GM12872 (cell line): ENCODE data around the gene MYF5.

Experiments used
- TF ChIP-seq, protein P1 (sequence below): IDR thresholded peaks from 3 replicates; pipeline ENCODE4 v1.5.1; 2011; ENCODE audit warnings: low read depth, mild to moderate bottlenecking, low read length, moderate library complexity; ENCODE audit not compliant: insufficient read depth

Gene MYF5

DNA sequence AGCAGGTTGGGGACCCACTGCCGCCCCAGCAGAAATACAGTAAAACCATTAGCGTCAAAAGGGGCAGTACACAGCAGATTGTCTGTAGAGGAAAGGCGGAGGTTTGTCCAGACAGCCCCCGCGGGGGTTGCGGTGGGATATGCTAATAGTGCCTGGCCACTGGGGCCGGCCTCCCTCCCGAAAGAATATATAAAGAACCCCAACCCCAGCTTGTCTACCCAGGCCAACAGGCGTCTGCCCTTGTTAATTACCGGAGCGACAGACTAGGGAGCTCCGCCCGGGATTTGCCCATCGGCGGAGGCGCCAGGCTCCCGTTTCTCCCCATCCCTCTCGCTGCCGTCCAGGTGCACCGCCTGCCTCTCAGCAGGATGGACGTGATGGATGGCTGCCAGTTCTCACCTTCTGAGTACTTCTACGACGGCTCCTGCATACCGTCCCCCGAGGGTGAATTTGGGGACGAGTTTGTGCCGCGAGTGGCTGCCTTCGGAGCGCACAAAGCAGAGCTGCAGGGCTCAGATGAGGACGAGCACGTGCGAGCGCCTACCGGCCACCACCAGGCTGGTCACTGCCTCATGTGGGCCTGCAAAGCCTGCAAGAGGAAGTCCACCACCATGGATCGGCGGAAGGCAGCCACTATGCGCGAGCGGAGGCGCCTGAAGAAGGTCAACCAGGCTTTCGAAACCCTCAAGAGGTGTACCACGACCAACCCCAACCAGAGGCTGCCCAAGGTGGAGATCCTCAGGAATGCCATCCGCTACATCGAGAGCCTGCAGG, at the start of gene MYF5:
Gene MYF5 (plus strand): TSS at position 217 of the 774 bp plus-strand sequence. CDS start 152 bp downstream, at position 369.
- TF ChIP-seq, protein P1, sequence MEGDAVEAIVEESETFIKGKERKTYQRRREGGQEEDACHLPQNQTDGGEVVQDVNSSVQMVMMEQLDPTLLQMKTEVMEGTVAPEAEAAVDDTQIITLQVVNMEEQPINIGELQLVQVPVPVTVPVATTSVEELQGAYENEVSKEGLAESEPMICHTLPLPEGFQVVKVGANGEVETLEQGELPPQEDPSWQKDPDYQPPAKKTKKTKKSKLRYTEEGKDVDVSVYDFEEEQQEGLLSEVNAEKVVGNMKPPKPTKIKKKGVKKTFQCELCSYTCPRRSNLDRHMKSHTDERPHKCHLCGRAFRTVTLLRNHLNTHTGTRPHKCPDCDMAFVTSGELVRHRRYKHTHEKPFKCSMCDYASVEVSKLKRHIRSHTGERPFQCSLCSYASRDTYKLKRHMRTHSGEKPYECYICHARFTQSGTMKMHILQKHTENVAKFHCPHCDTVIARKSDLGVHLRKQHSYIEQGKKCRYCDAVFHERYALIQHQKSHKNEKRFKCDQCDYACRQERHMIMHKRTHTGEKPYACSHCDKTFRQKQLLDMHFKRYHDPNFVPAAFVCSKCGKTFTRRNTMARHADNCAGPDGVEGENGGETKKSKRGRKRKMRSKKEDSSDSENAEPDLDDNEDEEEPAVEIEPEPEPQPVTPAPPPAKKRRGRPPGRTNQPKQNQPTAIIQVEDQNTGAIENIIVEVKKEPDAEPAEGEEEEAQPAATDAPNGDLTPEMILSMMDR: no peak

DNA sequence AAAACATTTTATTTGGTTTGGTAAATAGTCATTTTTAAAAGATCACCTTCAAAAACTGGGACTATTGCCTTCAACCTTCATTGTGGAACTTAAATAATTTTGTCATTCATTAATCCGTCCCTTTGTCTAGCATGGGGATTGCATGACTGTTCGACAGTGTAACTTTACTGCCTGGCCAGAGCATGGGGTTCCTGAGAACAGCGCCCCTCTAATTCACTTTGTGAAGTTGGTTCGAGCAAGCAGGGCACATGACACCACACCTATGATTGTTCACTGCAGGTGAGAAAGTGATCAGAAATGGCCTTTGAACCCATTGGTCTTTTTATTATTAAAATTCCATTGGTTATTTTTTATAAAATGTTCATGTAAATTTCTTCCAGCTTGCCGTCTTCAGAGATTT, 46.5 kb upstream of the MYF5 start:
- TF ChIP-seq, protein P1: no peak

DNA sequence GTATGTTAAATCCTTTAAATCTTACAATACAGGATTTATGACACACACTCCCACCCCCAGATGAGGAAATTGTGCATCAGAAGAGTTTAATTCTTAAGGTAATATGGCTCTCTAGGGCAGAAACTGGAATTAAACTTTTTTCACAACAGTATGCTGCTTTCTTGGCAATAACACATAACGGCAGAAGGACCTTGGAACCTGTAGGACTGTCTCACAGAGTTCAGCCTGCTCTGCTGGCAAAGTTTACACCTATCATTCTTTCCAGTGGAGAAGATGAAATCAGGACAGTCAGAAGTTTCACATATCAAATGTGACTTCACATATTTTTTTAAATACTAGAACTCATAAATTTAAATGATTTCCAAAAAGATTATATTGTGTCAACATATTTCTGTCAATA, 39.9 kb upstream of the MYF5 start:
- TF ChIP-seq, protein P1: no peak

DNA sequence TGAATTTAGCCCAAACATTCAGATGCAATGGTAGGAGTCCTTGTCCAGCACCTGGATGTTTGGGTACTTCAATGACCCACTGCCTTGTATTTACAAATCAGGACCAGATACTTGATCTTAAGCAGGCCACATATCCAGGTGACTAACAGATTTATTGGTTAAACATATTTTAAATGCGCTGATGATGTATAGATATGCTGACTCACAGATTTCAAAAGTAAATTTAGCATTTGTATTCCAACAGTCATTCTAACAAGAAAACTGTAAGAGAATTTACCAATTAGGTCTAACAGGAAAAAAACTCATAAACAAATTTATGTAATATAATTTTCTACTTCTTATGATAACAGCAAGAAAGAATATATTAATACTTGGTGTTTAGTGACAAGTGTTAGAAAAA, 38.7 kb upstream of the MYF5 start:
- TF ChIP-seq, protein P1: no peak

DNA sequence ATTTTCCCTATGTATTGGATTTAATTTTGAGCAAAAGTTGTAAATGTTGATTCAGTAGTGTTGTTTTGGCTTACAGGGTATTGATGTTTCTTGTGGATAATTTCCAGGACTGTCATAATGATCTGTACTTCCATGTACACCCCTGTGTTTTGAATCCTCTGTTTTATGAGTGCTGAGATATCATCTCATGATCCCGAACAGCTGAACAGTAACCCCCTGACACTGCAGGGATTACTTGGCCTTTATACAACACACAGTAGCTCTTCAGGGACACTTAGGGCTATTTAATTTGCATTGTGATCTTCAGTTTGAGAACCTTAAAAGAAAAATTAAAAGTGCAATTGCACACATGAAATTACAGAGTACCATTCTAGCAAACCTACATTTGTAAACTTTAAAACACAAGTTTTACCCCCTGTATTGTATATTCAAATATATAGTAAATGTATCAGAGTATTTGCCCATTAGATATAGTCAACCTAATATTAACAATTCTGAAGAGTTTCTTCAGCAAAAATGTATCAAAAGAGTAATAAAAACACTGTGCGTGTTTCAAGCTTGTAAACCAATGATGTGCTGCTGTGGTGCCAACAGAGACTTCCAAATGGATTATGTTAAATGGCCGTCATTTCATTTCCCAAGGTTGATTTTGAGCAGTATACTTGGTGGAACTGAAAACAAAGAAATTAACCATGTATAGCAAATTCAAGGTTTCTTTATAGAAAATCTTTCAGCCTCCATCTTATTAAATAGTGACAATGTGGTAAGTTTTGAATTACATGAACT, 37.2 kb upstream of the MYF5 start:
- TF ChIP-seq, protein P1: no peak

DNA sequence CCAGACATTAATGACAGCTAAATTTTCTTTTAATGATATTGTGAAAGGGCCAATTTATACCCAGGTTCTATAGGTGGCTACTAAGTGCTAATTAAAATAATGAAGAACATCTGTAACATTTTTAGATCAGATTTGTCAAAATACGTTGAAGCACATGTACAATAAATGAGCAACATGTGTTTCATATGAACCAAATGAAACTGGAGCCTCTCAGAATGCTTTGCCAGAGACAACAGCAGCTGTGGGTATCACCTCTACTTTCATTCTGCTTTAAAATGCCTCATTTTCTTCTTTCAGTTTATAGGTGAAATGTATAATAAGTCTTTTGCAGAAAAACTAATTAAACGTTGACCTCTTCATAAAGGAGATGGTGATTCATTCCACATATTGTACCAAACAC, 35.4 kb upstream of the MYF5 start:
- TF ChIP-seq, protein P1: no peak

DNA sequence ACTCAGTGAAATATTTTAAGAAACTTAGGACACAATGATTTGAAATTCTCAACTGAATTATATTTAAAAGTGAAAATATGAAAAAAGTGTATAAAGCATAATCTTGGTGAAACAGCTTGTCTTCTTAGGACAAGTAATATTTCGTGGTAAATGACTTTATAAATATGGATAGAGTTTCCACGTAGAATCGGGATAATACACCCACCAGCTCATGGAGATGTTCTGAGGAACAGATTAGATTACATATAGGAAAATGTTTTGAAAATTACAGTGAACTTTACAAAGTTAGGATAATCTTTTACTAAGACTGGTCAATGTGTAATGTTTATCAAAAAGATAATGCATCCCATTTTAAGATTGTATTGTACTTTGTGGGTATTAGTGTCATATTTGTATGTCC, 34.9 kb upstream of the MYF5 start:
- TF ChIP-seq, protein P1: no peak
